ENCODE measurements around the gene MACF1.
"Not testable (repeated sequence)": the region's sequence is repeated elsewhere in the genome, so short reads cannot be mapped to it uniquely, and the experiment has no call there.

Gene MACF1

DNA sequence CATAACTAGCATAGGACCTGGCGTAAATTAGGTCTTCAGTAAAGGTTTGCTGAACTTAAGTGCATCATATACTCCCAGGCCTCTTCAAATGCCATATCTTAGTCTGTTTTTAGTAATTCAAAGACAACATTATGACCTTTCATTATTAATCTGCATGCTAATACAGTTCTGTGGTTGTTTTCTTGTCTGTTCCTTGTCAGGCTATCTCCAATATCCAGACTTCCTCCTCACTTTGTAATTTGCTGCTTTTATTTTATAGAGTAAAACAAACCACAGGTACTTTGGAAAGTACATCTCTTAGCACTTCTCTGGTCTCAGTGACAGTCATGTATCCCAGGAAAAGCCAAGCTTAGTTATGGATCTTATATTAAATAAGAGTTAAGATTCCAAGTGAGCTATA lies 221.9 kb downstream of the MACF1 start:
- DNase-seq: no peak

DNA sequence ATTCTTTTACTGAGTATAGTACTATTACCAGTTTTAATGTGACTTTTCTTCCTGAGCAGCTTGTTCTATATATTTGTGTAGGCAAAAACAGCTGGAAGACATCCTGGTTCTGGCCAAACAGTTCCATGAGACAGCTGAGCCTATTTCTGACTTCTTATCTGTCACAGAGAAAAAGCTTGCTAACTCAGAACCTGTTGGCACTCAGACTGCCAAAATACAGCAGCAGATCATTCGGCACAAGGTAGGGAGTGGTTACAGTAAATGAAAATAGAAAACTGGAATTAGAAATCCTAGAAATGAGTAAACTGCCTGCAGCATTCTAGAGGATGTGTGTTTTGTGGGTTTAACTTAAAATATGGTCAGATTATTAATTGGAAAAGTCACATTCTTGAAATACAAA lies 222.9 kb downstream of the MACF1 start:
- no peak for DNase-seq

DNA sequence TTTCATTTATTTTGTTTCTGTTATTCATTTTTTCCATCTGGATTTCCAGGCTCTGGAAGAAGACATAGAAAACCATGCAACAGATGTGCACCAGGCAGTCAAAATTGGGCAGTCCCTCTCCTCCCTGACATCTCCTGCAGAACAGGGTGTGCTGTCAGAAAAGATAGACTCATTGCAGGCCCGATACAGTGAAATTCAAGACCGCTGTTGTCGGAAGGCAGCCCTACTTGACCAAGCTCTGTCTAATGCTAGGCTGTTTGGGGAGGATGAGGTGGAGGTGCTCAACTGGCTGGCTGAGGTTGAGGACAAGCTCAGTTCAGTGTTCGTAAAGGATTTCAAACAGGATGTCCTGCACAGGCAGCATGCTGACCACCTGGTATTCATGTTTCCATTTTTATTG lies 223.4 kb downstream of the MACF1 start:
- DNase-seq: no peak

DNA sequence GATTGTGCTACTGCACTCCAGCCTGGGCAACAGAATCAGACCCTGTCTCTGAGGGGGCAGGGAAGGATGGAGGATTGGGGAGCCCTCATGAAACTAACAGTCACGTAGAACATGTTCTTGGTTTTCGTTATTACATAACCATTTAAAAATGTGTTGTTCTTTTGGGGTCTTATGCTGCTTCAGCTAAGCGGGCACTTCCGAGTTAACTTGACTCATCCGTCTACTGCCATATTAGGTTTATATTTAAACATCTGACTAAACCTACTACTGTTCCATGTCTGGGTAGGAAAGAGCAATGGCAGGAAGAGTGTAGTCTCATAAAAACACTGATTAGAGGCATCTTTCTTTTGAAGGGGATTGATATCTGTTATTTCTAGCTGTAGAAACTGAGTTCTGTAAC lies 227.4 kb downstream of the MACF1 start:
- no peak for DNase-seq

DNA sequence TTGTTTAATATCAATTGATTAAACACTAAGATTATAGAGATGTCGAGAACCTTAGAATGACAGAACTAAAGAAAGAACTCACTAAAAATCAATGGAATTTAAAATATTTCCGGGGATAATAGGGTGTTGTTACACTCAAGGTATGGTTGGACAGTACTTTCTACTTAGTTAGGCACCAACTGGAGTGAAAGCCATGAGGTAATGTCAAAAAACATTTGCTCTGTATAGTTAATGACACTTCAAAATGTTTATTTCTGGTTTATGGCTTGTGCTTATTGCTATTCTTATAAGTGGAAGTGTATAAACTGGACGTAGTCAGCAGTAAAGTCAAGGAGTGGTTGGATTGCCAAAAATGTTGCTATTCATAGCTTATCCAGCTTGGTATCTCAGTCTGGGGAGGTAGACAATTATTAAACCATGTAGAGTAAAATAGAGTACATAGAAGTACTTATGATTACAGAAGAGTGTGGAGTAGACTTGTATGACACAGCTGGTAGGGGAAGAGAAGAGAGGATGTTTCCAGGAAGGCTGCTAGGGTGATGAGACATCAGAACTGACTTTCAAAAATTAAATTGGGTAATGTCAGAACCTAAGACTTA lies 230.4 kb downstream of the MACF1 start:
- no peak for DNase-seq

DNA sequence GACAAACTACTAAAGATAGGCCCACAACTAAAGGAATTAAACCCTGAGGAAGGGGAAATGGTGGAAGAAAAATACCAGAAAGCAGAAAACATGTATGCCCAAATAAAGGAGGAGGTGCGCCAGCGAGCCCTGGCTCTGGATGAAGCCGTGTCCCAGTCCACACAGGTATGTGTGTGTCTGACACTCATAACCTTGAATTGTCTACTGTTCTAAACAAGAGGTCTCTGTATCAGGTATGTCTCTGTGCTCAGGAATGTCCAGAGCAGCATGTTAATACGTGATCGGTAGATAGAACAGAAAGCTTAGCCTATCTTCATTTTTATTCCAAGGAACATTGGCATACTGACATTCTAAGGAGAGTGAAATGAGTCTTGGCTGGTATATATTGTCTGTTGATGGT lies 231.1 kb downstream of the MACF1 start:
- DNase-seq: no peak

DNA sequence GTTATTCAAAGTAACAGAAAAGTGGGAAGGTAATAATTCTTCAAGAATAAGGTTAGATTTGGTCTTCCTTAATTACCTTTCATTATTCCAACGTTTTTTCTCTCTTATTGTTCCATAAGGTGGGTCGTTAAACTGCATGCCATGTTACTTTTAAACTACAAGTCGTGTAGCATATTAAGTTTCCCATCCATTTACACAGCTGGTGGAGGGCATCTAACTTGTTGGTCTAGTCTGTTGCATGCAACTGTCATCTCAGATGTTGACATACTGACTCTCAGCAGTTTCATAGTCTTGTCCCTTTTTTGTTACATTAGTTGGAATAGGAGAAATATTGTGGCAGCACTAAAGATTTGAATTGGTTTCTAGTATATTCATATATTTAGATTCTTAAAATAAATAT lies 232.3 kb downstream of the MACF1 start:
- DNase-seq: no peak

DNA sequence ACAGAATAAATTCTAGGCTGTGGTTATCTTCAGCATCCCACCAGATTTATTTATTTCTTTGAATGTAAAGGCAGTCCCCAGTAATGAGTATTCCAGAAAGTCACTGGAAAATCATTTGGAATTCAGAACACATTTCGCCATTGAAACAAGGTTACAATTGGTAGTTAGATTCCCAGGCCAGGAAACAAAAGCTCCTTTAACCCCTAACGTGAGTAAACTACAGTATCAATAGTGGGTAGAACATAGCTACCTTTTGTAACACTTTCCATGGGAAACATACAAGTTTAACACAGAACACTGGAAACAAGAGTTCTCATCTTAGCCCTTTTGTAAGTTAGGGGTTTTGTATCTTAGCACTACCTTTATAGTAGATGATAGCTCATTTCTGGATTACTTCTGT lies 233.5 kb downstream of the MACF1 start:
- DNase-seq: no peak

DNA sequence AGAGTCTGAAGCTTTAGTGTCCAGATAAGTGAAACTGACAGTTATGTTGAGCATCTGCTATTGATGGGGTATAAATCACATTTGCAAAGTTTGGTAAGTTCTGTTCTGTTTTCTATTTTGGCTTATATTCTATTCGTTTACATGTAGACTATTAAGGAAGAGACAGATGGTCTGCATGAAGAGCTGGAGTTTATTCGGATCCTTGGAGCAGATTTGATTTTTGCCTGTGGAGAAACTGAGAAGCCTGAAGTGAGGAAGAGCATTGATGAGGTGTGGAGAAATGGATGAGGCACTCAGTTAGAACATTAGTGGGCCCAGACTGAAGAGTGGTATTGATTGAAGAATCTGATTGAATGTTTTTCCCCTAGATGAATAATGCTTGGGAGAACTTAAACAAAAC lies 236.4 kb downstream of the MACF1 start:
- DNase-seq: no peak

DNA sequence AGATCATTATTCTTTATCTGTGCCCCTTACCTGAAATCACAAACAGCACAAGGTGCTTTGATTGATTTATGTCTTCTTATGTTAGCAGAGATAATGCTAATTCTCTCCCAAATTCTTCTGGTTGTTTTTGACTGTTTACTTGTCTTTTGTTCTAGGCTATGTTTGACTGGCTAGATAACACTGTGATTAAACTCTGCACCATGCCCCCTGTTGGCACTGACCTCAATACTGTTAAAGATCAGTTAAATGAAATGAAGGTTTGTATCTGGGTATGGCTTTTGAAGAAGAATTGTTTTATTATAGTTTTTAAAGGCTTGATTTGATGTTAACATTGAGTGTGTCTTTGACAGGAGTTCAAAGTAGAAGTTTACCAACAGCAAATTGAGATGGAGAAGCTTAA lies 237.3 kb downstream of the MACF1 start:
- DNase-seq: no peak

DNA sequence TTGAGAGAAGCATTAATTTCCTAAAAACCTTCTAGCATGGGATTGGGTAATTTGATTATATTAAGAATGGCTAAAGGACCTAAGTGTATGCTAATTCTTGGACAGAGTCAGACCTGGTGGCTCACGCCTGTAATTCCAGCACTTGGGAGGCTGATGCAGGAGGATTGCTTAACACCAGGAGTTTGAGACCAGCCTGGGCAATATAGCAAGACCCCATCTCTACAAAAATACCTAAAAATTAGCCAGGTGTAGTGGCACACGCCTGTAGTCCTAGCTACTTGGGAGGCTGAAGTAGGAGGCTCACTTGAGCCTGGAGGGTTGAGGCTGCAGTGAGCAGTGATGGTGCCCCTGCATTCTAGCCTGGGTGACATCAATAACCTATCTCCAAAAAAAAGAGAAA lies 241.1 kb downstream of the MACF1 start:
- DNase-seq: no peak

DNA sequence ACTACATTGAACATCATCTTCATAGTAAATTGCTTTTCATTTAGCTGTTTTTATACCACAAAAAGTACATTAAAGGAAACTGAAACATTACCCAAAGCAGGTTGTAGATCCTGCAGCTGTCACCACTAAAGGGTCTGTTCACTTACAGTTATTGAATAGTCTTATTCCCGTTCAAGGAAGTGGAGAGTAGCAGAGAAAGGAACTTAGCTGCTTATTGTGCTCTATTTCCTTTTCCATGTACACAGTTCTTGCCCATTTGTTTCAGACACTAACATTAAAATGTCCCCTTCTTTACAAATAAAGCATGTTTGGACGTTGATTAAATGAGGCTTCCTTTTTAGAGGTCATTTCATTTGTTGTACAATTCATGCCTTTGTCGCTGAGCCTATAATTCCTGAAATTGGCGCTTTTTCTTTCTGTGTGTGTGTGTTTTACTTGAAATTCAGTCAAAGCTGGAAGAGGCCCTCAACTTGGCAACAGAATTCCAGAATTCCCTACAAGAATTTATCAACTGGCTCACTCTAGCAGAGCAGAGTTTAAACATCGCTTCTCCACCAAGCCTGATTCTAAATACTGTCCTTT lies 242.6 kb downstream of the MACF1 start:
- DNase-seq: no peak

DNA sequence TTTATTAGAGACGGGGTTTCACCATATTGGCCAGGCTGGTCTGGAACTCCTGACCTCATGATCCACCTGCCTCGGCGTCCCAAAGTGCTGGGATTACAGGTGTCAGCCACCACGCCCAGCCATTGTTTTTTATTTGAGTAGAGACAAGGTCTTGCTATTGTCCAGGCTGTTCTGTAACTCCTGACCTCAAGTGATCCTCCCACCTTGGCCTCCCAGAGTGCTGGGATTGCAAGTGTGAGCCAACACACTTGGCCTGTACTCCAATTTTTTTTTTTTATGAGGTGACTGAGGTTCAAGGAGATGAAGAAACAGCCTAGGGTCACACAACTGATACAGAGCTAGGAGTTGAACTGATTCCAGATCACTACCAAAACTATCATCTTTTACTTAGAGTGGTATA lies 245.5 kb downstream of the MACF1 start:
- not testable (repeated sequence) for DNase-seq

DNA sequence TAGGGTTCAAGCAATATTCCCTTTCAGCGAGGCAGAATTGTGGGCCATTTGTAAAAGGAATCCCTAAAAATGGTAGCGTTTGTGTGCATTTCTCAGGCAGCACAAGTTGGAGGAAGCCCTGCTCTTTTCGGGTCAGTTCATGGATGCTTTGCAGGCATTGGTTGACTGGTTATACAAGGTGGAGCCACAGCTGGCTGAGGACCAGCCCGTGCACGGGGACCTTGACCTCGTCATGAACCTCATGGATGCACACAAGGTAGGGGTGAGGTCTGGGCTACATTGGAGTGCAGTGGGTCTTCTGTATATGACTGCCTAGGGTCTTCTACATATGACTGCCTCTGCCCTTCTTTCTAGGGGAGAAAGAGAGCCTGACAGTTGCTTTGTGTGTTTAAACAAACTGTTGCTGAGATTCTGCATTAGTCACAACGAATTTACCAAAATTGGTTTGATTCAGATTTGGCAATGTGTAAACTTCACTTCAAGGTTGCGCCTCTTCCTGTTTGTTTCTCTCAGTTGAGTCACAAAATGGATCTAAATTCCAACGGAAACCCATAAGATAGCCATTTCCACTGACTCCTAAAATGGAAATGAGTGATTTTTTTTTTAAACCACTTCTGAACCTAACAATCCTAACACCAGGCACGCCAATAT lies 246.6 kb downstream of the MACF1 start:
- no peak for DNase-seq

DNA sequence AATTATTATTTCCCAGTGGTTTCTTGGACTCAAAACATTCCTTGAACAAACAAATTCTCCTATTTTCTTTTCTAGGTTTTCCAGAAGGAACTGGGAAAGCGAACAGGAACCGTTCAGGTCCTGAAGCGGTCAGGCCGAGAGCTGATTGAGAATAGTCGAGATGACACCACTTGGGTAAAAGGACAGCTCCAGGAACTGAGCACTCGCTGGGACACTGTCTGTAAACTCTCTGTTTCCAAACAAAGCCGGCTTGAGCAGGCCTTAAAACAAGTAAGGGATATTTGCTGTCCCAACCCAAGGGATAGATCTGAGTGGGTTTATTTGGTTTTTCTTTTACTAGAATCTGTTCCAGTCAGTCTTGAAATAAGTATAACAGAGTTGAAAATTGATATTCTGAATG lies 247.6 kb downstream of the MACF1 start:
- no peak for DNase-seq

DNA sequence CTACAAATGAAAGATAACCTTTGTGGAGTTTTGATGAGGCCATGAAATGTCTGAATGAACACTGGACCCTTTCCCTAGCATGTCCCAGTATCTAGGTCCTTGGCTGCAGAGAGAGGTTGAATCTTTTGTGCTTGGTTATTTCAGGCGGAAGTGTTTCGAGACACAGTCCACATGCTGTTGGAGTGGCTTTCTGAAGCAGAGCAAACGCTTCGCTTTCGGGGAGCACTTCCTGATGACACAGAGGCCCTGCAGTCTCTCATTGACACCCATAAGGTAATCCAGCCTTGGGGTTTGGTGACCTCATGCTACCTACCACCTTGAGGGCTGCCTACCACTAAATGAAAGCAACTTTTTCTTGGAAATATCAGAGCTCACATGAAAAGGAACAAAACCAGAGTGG lies 248.0 kb downstream of the MACF1 start:
- no peak for DNase-seq

DNA sequence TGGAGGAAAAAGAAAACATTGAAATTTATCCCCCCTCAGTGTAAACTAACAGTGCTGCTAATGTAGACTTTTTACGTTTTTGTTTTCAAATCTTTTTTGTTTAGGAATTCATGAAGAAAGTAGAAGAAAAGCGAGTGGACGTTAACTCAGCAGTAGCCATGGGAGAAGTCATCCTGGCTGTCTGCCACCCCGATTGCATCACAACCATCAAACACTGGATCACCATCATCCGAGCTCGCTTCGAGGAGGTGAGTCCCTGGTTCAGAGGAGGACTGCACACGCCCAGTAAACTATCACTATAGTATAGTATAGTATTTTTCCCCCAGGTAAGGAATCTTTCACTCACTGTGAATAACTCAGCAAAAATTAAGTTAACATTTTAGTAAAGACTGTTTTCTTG lies 249.1 kb downstream of the MACF1 start:
- DNase-seq: no peak

DNA sequence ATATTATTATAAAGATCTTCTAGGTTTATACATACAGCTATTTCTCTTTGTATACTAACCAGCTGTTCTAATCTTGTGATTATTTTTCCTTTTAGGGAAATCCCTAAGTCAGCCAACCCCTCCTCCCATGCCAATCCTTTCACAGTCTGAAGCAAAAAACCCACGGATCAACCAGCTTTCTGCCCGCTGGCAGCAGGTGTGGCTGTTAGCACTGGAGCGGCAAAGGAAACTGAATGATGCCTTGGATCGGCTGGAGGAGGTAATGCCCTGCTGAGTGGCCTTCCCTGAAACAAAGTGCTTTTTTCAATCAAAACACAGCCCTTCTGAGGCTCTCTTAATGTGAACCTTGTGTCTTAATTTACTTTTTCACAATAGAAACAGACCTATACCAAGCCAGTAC lies 254.5 kb downstream of the MACF1 start:
- DNase-seq: no peak

DNA sequence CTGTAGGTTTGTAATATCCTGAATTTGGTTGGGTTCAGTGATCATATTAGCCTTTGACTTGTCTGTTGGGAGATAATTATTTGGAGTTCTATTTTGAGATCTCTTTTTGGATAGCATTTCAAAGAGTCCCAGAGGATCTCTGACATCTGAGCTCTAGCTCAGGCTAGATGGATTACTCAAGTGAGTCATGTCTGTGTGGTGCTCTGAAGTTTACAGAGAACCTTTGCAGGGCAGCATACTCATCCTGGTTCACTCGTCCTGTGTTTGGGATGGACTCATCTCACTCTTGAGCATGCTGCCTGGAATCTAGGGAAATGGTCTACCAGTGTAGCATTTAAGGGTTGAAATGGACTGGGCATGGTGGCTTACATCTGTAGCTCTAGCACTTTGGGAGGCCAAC lies 257.6 kb downstream of the MACF1 start:
- no peak for DNase-seq

DNA sequence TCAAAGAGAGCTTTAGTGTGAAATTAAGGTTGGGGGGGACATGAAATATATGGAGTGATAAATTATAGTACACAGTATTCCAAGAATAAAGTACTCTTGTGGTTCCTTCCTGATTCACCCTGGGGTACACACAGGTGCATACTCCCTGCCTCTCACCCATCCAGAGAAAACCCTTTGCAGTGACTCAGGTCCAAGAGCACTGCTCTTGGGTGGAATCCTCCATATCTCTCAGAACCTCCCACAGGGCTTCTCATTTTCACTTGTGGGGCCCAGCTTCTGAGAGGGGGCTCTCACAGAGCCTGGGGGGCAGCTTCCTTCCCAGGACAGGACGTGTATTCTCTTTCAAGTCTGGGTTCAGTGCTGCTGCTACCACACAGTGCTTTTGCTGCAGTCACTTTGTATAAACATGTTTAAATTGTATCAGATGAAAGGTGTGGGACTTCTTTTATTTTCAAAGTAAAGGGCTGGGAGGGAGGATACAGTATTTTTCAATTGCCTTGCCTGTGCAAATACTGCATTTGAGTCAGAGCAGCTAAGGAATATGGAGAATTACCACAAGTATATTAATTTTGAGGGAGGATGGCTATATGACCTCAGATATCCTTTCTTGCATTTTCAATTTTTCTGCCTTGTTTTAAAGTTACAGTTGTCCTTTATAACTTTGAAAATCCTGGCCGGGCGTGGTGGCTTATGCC lies 262.1 kb downstream of the MACF1 start:
- no peak for DNase-seq

DNA sequence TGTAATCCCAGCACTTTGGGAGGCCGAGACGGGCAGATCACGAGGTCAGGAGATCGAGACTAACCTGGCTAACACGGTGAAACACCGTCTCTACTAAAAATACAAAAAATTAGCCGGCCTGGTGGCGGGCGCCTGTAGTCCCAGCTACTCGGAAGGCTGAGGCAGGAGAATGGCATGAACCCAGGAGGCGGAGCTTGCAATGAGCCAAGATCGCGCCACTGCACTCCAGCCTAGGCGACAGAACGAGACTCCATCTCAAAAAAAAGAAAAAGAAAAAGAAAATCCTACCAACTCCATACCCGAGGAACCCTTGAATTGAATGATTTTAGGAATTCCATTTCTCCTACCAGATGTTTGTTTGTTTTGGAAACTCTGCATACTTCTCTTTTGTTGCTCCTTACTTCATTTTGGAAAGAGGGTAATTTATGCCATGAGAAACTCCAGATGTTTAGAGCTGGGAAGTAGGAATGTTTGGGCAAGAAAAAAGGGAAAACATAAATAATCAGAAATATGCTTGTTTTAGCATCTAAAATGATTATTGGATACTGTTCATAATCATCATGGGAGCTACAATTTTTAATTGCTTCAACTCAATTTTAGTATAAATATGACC lies 262.7 kb downstream of the MACF1 start:
- not testable (repeated sequence) for DNase-seq

DNA sequence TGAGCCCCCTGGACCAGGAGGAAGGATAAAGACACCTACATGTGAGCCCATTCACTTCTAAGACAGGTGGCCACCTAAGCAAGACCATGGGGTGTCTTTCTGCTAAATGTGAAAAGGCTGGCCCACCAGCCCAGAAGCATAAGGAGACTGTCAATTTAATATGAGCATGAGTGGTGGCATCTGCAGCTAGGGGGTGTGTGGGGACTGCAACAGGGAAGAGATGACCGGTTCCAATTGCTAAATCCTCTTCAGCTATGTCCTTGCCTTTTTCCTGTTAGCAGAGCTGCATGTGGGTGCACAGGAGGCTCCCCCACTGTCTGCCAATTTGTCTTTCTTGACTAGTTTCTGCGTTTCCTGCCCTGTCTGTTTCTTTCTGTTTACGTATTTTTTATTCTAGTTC lies 264.7 kb downstream of the MACF1 start:
- no peak for DNase-seq

DNA sequence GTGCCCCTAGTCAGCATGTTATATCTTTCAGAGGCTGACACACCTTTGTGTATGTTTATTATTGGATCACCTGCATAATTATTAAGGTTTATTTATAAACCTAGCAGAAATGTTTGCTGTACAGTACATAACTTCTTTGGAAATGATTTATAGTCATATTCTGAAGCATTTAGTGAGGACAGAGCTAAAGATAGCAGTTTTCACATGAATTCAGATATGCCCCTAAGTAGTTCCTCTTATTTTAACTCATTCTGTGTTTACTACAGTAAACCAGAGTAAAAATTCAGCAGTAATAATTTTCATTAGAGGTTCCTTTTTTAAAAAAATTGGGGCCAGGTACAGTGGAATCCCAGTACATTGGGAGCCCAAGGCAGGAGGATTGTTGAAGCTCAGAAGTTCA lies 265.5 kb downstream of the MACF1 start:
- DNase-seq: no peak

DNA sequence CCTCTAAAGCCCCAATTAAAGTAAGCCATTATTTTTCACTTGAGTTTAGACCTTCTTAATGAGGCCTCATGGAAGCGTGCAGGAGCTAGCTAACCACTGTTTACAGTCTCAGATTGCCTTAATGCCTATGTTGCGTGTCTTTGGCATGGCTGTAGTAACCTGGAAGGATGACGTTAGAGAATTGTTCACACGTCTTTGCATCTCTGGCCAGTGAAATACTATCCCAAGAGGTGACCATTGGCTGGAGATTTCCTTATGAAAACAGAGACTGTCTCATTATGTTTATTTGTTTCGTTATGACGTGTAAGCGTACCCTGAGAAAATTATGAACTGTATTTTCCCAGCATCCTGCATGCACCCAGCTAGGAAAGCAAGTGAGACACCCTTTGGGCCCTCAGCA lies 268.3 kb downstream of the MACF1 start:
- DNase-seq: no peak

Measured in cortex of kidney (tissue), 1 donor.